Activated gamma-delta T cell (primary cell): ENCODE results near the gene SWAP70.

Experiments
- DNase-seq: peaks from one replicate; lab custom pipeline; 2025; lab: John Stamatoyannopoulos, UW

SWAP70 gene

GRCh38 chr11:9753021-9753420, 89.1 kb downstream of the SWAP70 start:
- no peak for DNase-seq

- DNase-seq = no peak
Measured at GRCh38 chr11:9754010-9754471, 90.2 kb downstream of the SWAP70 start.

GRCh38 chr11:9755561-9756185, 91.8 kb downstream of the SWAP70 start:
- no peak for DNase-seq

- no peak for DNase-seq
Measured at GRCh38 chr11:9756461-9756860, 92.6 kb downstream of the SWAP70 start.

- DNase-seq = no peak
Measured at GRCh38 chr11:9756878-9757277, 93.0 kb downstream of the SWAP70 start.

GRCh38 chr11:9757809-9758636, 94.1 kb downstream of the SWAP70 start:
- peak; percentile 91 for DNase-seq

GRCh38 chr11:9758637-9759518, 95.0 kb downstream of the SWAP70 start:
- peak; percentile 30 for DNase-seq

- no peak for DNase-seq
Measured at GRCh38 chr11:9759519-9760192, 95.8 kb downstream of the SWAP70 start.

GRCh38 chr11:9760193-9760575, 96.3 kb downstream of the SWAP70 start:
- no peak for DNase-seq

GRCh38 chr11:9761441-9761945, 97.6 kb downstream of the SWAP70 start:
- DNase-seq = no peak

- DNase-seq = no peak
Measured at GRCh38 chr11:9762531-9762930, 98.7 kb downstream of the SWAP70 start.

GRCh38 chr11:9763301-9763700, 99.4 kb downstream of the SWAP70 start:
- no peak for DNase-seq

GRCh38 chr11:9765320-9766101, 101.6 kb downstream of the SWAP70 start:
- no peak for DNase-seq

GRCh38 chr11:9769621-9770020, 105.7 kb downstream of the SWAP70 start:
- no peak for DNase-seq

- DNase-seq = no peak
Measured at GRCh38 chr11:9771071-9771511, 107.2 kb downstream of the SWAP70 start.

GRCh38 chr11:9772218-9772617, 108.3 kb downstream of the SWAP70 start:
- no peak for DNase-seq

- DNase-seq = no peak
Measured at GRCh38 chr11:9773524-9773923, 109.6 kb downstream of the SWAP70 start.

GRCh38 chr11:9774109-9774508, 110.2 kb downstream of the SWAP70 start:
- DNase-seq = no peak

GRCh38 chr11:9774591-9775397, 110.9 kb downstream of the SWAP70 start:
- no peak for DNase-seq

- DNase-seq = no peak
Measured at GRCh38 chr11:9775398-9775779, 111.5 kb downstream of the SWAP70 start.
